GM03348 (cell line): ENCODE data around the gene FCRLA.
A peak's percentile ranks its signal among the peaks of the same experiment; 100 is the strongest.
"Not testable (repeated sequence)": the region's sequence is repeated elsewhere in the genome, so short reads cannot be mapped to it uniquely, and the experiment has no call there.

Experiments used
- DNase-seq: peaks from one replicate; pipeline ENCODE4 v3.0.0; 2012; ENCODE audit warnings: low spot score

Gene FCRLA

GRCh38 chr1:161705537-161705936 lies 1.5 kb upstream of the FCRLA start:
- DNase-seq: no peak

DNA sequence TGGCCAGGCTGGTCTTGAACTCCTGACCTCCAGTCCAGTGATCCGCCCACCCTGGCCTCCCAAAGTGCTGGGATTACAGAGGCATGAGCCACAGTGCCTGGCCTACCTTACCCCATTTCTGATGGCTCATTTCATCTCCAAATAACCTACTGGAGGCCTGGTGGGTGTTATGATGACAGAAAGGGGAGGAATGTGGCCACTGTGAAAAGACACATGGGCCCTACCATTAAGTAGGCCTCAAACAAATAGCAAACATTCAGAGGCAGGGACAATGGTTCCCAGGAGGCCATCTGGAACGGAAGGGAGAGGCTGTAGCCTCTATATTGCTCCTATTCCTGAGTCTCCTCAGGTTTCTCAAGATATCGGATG lies 932 bp upstream of the FCRLA start:
- peak; percentile 51 for DNase-seq

DNA sequence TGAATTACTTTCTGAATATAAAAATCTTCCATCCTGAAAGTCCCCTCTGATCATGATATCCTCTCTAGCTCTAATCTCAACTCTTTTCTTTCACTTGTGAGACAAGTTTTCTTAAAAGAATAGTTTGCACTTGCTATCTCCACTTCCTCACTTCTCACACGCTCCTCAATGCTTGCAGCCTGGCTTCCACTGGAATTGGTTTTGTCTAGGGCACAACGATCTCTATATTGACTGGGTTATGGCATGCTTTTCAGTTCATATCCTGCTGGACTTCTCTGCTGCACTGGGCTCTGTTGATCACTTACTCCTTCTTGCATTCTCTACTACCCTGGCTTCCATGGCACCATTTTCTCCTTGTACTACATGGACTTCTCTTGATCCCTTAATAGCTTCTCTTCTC lies 474 bp downstream of the FCRLA start:
- no peak for DNase-seq

GRCh38 chr1:161709373-161709772 lies 2.3 kb downstream of the FCRLA start:
- DNase-seq: no peak

- DNase-seq: no peak
Observed at GRCh38 chr1:161710560-161710959, 3.5 kb downstream of the FCRLA start.

- DNase-seq: no peak
Observed at GRCh38 chr1:161718559-161719324, 11.7 kb downstream of the FCRLA start.

DNA sequence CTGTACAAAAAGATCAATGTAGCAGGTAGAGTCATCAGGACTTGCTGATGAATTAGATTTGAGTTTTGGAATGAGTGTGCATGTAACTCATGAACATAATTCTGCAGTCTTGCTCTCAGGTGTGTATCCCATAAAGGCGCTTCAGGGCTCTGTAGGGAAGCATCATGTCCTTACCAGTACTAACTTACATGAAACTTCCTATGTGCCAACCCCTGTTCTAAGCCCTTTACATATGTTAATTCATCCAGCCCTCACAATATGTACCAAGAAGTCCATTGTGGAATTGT lies 12.2 kb downstream of the FCRLA start:
- DNase-seq: no peak

GRCh38 chr1:161720422-161720821 lies 13.4 kb downstream of the FCRLA start:
- no peak for DNase-seq

- DNase-seq: no peak
Observed at GRCh38 chr1:161720956-161721737, 14.1 kb downstream of the FCRLA start, which contains the start of gene FCRLB. Gene FCRLB, plus strand, starts transcription at chr1:161721544. Its CDS starts 1,129 bp downstream, at chr1:161722673.

DNA sequence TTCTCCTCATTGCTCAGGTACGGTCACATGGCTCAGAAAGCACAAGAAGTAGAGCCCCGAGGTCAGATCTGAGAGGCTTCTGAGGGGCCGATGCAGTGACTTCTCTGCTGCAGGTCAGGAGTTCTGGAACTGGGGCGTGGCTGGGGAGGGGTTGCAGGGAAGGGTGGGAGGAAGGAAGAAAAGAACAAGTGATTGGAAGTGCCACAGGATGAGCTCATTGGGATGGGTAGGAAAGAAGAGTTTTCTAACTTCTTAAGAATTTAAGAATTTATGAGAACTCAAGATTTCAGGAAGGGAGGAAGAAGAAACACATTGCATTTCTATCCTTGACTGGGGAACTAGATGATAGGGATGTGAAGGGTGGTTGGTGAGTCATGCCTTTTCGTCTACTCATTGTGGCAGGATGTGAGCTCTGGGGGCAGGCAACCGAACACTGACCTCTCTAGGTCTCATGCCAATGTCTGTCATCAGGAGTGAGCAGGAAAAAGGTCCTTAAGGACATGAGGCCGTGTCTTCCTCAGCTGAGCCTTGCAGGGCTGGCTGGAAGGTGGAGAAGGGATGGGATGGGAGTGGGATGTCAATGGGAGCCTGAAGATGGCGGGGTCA lies 14.8 kb downstream of the FCRLA start:
- DNase-seq: peak; percentile 78

- DNase-seq: no peak
Observed at GRCh38 chr1:161722406-161722805, 15.4 kb downstream of the FCRLA start.

GRCh38 chr1:161723459-161724141 lies 16.6 kb downstream of the FCRLA start:
- DNase-seq: no peak

DNA sequence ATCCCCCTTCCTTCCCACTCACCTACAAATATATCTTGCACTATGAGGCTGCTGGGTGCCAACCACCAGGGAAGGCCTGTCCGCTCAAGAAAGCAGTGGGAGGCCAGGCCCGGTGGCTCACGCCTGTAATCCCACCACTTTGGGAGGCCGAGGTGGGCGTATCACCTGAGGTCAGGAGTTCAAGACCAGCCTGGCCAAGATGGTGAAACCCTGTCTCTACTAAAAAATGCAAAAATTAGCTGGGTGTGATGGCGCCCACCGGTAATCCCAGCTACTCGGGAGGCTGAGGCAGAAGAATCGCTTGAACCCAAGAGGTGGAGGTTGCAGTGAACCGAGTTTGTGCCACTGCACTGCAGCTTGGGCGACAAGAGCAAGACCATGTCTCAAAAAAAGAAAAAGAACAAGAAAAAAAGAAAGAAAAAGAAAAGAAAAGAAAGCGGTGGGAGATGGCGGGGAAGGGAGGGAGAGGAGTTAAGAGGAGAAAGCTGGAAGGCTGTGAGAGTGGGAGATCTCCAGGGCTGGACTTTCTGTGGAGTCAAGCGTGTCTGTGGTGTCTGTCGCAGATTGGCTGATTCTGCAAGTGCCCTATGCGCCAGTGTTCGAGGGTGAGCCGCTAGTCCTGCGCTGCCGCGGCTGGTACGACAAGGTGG lies 18.4 kb downstream of the FCRLA start:
- DNase-seq: not testable (repeated sequence)

- DNase-seq: peak; percentile 55
Observed at GRCh38 chr1:161725908-161726472, 19.0 kb downstream of the FCRLA start.

- DNase-seq: peak; percentile 91
Observed at GRCh38 chr1:161726473-161727255, 19.6 kb downstream of the FCRLA start.

DNA sequence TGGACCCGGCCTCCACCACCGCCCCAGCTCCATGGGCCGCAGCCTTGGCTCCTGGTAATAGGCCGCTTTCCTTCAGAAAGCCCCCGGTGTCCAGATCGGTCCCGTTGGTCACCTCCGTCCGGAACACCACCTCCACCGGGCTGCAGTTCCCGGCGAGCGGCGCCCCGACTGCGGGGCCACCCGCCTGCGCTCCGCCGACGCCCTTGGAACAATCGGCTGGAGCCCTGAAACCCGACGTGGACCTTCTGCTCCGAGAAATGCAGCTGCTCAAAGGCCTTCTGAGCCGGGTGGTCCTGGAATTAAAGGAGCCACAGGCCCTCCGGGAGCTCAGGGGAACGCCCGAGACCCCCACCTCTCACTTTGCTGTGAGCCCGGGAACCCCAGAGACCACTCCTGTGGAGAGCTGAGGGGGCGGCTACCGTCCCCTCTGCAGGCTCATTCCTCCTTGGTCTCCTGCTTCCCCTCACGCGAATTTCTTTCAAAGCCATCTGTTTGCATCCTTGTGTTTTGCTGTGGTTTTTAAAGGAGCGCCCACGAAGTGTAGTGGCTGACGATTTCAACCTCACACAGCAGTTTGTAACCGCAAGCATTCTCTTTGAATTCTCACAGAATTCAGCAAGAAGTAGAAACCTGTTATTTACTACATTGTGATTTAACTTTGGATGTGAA lies 20.4 kb downstream of the FCRLA start:
- peak; percentile 65 for DNase-seq

DNA sequence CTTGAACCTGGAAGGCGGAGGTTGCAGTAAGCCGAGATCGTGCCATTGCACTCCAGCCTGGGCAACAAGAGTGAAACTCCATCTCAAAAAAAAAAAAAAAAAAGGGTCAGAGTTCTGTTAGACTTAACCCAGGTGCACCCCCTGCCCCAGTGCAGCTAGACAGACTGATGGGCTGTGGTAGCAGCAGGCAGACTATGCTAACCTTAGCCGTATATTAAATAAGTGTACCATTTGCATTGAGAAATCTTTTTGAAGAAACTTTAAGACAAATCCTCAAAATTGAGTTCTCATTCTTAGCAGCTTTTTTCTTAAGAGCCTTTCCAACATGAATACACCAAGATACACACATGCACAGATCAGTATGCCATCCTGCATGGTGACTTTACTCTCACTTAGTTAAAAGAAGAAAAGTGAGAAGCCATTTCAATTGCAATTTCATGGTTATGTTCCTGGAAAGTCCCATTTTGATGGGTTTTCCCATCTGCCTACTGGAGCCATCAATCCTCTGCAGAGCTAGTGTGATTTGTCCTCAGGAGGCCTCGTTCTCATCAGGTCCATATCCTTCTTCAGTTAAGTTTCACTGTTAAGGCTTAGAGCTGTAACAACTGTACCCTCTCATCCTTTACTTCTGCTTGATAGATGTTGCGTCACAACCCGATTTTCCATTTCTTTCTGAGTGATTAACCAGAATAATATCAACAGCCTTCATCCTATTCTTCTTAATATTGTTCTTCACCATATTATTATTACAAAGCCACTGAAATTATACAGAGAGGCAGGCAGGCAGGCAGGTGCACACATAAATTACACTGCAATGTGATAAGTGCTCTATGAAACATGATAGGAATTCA lies 21.6 kb downstream of the FCRLA start:
- DNase-seq: no peak

- DNase-seq: peak; percentile 39
Observed at GRCh38 chr1:161730050-161730564, 23.1 kb downstream of the FCRLA start.

DNA sequence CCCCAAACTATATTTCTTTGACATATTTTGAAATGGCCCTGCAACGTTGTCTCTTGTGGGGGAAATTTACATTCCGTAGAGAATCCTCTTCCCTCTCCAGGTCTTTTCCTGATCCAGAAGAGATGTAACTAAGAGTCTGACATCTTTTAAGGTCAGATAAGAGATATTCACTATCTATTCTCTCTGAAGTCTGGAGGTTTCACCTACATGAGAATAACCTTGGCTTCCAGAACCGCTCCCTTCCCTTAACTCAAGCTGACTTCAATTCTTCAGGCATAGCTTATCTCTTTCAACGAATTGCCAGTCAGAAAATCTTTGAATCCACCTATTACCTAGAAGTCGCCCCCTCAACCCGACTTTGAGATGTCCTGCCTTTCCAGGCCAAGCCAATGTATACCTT lies 24.2 kb downstream of the FCRLA start:
- DNase-seq: no peak
